LNCAP (cell line): ENCODE measurements around the gene FPR3.

Source experiments
- CTCF ChIP-seq: fragments of 450-650 bp; IDR thresholded peaks from 2 replicates; pipeline ENCODE4 v1.5.1; 2017; ENCODE audit warnings: mild to moderate bottlenecking

The FPR3 gene

GRCh38 chr19:51815043-51815442 is 20.1 kb downstream of the FPR3 start:
- no peak for TF ChIP-seq CTCF

- TF ChIP-seq CTCF, result no peak
Measured at GRCh38 chr19:51816711-51817110, 21.8 kb downstream of the FPR3 start.

- TF ChIP-seq CTCF, result no peak
Measured at GRCh38 chr19:51820011-51820410, 25.1 kb downstream of the FPR3 start.

GRCh38 chr19:51820831-51821446 is 26.0 kb downstream of the FPR3 start:
- no peak for TF ChIP-seq CTCF

- no peak for TF ChIP-seq CTCF
Measured at GRCh38 chr19:51821456-51821855, 26.5 kb downstream of the FPR3 start.

GRCh38 chr19:51821921-51822320 is 27.0 kb downstream of the FPR3 start:
- no peak for TF ChIP-seq CTCF

- TF ChIP-seq CTCF, result no peak
Measured at GRCh38 chr19:51822325-51822724, 27.4 kb downstream of the FPR3 start.

- no peak for TF ChIP-seq CTCF
Measured at GRCh38 chr19:51822946-51823345, 28.0 kb downstream of the FPR3 start.
